ENCODE results near the gene CDH4. TPM values are rescaled to one million over a fixed set of nuclear protein-coding genes. Genes with fewer than 3 reads are reported as not detected.

CDH4 gene
- total RNA-seq, 1 donor from 2014 or later = not detected

DNA sequence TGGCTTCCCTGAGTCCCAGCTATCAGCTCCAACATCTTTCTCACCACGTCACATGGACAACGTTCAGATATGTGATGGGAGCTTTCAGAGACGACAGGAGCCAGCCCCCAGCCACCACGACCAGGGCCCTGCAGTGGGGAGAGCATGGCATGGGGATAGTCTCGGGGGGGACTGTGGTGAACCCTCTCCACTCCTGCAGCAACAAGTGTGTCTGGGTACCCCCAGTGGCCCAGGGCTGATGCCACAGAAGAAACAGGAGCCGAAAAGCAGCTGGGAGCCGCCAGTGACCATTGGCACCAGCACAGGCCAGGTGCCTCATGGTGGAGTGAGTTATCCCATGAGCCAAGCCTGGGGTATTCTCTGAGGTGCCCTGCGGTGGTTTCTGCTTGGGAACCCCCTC, 473.9 kb downstream of the CDH4 start:
- H3K9me3 ChIP-seq = no peaks in the 10 kb centered on the region
- no peaks in the 10 kb centered on the region for H3K27me3 ChIP-seq
- H3K27ac ChIP-seq = no peak overlapping the region
- TF ChIP-seq, protein P1, sequence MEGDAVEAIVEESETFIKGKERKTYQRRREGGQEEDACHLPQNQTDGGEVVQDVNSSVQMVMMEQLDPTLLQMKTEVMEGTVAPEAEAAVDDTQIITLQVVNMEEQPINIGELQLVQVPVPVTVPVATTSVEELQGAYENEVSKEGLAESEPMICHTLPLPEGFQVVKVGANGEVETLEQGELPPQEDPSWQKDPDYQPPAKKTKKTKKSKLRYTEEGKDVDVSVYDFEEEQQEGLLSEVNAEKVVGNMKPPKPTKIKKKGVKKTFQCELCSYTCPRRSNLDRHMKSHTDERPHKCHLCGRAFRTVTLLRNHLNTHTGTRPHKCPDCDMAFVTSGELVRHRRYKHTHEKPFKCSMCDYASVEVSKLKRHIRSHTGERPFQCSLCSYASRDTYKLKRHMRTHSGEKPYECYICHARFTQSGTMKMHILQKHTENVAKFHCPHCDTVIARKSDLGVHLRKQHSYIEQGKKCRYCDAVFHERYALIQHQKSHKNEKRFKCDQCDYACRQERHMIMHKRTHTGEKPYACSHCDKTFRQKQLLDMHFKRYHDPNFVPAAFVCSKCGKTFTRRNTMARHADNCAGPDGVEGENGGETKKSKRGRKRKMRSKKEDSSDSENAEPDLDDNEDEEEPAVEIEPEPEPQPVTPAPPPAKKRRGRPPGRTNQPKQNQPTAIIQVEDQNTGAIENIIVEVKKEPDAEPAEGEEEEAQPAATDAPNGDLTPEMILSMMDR (IDR thresholded peaks at IDR 0.05) = no peak
- H3K4me3 ChIP-seq = no peak overlapping the region
- intact Hi-C loops (cut with DNase I) = no loop called here
- no peaks in the 10 kb centered on the region for H3K36me3 ChIP-seq
- no peaks in the 10 kb centered on the region for H3K4me1 ChIP-seq
- no peak for DNase-seq (ENCODE audit: low spot score in 2 of 2)

DNA sequence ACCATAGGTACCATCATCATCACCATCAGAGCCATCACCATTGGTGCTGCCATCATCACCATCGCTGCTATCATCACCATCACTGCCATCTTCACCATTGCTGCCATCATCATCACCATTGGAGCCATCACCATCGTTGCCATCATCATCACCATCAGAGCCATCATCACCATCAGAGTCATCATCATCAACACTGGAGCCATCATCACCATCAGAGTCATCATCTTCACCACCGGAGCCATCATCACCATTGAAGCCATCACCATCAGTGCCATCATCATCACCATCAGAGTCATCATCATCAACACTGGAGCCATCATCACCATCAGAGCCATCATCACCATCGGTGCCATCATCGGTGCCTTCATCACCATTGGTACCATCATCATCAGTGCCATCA, 474.9 kb downstream of the CDH4 start:
- Histone ChIP-seq H3K4me1 (no peaks in the 10 kb centered on the region), H3K36me3 (no peaks in the 10 kb centered on the region), H3K4me3 (no peak overlapping the region), H3K27ac (no peak overlapping the region), H3K9me3 (no peaks in the 10 kb centered on the region), H3K27me3 (no peaks in the 10 kb centered on the region)
- TF ChIP-seq, protein P1 (IDR thresholded peaks at IDR 0.05) = no peak
- intact Hi-C loops (cut with DNase I) = no loop called here
- no peak for DNase-seq (ENCODE audit: low spot score in 2 of 2)

DNA sequence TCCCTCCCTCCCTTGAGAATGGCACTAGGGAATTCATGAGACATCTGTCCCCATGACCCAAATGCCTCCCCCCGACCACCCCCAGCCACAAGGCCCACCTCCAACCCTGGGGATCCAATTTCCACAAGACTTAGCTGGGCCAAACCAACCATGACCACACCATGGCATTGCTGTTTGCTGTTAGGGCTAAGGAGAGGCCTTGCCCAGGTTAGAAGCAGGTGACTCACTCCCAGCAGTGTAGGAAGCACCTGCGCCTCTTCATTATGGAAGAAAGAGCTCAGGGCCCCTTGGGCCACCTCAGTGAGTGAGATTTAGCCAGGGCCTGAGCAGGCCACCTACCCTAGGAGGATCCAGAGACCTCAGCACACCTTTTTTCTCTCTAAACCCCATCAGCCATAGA, 475.7 kb downstream of the CDH4 start:
- H3K4me3 ChIP-seq = no peak overlapping the region
- no peaks in the 10 kb centered on the region for H3K9me3 ChIP-seq
- H3K36me3 ChIP-seq = no peaks in the 10 kb centered on the region
- TF ChIP-seq, protein P1 (IDR thresholded peaks at IDR 0.05) = no peak
- H3K27me3 ChIP-seq = no peaks in the 10 kb centered on the region
- DNase-seq (ENCODE audit: low spot score in 2 of 2) = no peak
- no peaks in the 10 kb centered on the region for H3K4me1 ChIP-seq
- H3K27ac ChIP-seq = no peak overlapping the region
- intact Hi-C loops (cut with DNase I) = no loop called here

DNA sequence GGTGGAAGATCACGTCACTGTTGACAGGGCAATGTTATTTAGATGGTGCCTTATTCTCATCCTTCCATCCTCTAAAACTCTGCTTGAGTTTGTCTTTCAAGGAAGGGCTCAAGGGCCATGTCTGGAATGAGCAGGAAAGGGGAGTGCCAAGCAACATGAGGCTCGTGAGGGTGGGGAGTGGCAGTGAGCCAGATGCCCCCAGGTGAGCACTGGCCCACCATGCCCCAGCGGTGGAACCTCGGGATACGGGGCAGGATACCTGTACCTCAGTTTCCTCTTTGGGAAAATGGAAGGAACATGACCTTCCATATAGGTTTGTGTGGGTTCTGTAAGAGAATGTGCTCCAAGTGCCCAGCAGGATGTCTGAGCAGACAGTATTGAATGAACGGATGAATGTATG, 476.3 kb downstream of the CDH4 start:
- intact Hi-C loops (cut with DNase I) = no loop called here
- no peaks in the 10 kb centered on the region for H3K36me3 ChIP-seq
- H3K27me3 ChIP-seq = no peaks in the 10 kb centered on the region
- DNase-seq (ENCODE audit: low spot score in 2 of 2) = no peak
- H3K4me3 ChIP-seq = no peak overlapping the region
- no peak overlapping the region for H3K27ac ChIP-seq
- H3K9me3 ChIP-seq = no peaks in the 10 kb centered on the region
- H3K4me1 ChIP-seq = no peaks in the 10 kb centered on the region
- TF ChIP-seq, protein P1 (IDR thresholded peaks at IDR 0.05) = no peak

- no peak for DNase-seq (ENCODE audit: low spot score in 2 of 2)
- Histone ChIP-seq H3K36me3 (no peaks in the 10 kb centered on the region), H3K27ac (no peak overlapping the region), H3K4me1 (no peaks in the 10 kb centered on the region), H3K27me3 (no peaks in the 10 kb centered on the region), H3K4me3 (no peak overlapping the region), H3K9me3 (no peaks in the 10 kb centered on the region)
- intact Hi-C loops (cut with DNase I) = no loop called here
- TF ChIP-seq, protein P1 (IDR thresholded peaks at IDR 0.05) = no peak
Measured at GRCh38 chr20:61728786-61729770, 477.0 kb downstream of the CDH4 start.
